ENCODE data around the gene PRLR. TPM values are rescaled to one million over a fixed set of nuclear protein-coding genes. Genes with fewer than 3 reads are reported as not detected.

PRLR gene
- total RNA-seq, 1 experiment from 2014 or later, result 2.5 TPM

GRCh38 chr5:35198686-35199085 lies 31.6 kb downstream of the PRLR start:
- Histone ChIP-seq H3K4me1 (ENCODE audit: insufficient read depth, low read length) (no peaks in the 10 kb centered on the region), H3K9ac (ENCODE audit: extremely low read depth, insufficient read length, low read length) (no peak overlapping the region), H3K9me3 (ENCODE audit: control insufficient read depth, low read depth, low read length) (no peaks in the 10 kb centered on the region), H3K56ac (ENCODE audit: insufficient read length, low read depth, low read length) (no peak overlapping the region), H3K14ac (ENCODE audit: insufficient read depth, low read length) (no peak overlapping the region), H2BK120ac (ENCODE audit: low read depth, low read length, poor library complexity, severe bottlenecking) (no peak overlapping the region), H3K27ac (ENCODE audit: insufficient read length, low read depth, low read length) (no peak overlapping the region), H3T11ph (ENCODE audit: low read length) (no peak overlapping the region), H2BK15ac (ENCODE audit: low read depth, low read length) (no peak overlapping the region), H4K5ac (ENCODE audit: insufficient read length, low read depth, low read length) (no peak overlapping the region), H3K79me2 (ENCODE audit: insufficient read depth, low read length) (no peaks in the 10 kb centered on the region), H3K23me2 (ENCODE audit: insufficient read length, low read depth, low read length, poor library complexity, severe bottlenecking) (no peaks in the 10 kb centered on the region), H4K8ac (replicated peaks; ENCODE audit: insufficient read length, low read depth, low read length) (no peak overlapping the region), H3K27me3 (ENCODE audit: insufficient read depth, low read length) (no peaks in the 10 kb centered on the region), H3K4ac (ENCODE audit: low read depth, low read length) (no peak overlapping the region), H4K20me1 (ENCODE audit: control insufficient read depth, insufficient read depth, insufficient read length) (no peaks in the 10 kb centered on the region), H2BK12ac (ENCODE audit: insufficient read length, low read depth, low read length) (no peak overlapping the region), H3K23ac (ENCODE audit: insufficient read length, low read depth, low read length) (no peak overlapping the region), H2BK5ac (ENCODE audit: insufficient read length, low read length) (no peak overlapping the region), H2AK5ac (ENCODE audit: insufficient read length, low read length) (no peak overlapping the region), H3K18ac (ENCODE audit: insufficient read length, low read depth, low read length) (no peak overlapping the region), H2BK20ac (ENCODE audit: low read depth, low read length, poor library complexity, severe bottlenecking) (no peak overlapping the region), H4K91ac (ENCODE audit: insufficient read length, low read depth, low read length) (no peak overlapping the region), H2AFZ (ENCODE audit: low read length) (no peak overlapping the region), H3K4me2 (ENCODE audit: insufficient read depth, insufficient read length, low read length) (no peak overlapping the region), H3K79me1 (ENCODE audit: insufficient read depth, low read depth, low read length, poor library complexity, severe bottlenecking) (no peaks in the 10 kb centered on the region)
- WGBS (ENCODE audit: extremely low coverage, insufficient read length, low lambda C conversion rate), result no CpG with 5 or more reads among the region's 4 CpGs
- no peak for DNase-seq
- no peaks in the 10 kb centered on the region; a peak in 1 of 7 replicates for H3K36me3 Mint-ChIP-seq (ENCODE audit: insufficient read depth in 1 of 3, low read depth in 3 of 3)
- H3K27me3 Mint-ChIP-seq (ENCODE audit: low read depth), result no peaks in the 10 kb centered on the region; the same call in 1 of the 2 replicates
- H3K4me3 Mint-ChIP-seq, result no peak overlapping the region
- H3K4me1 Mint-ChIP-seq, result peaks cover 7 to 9% of the 10 kb centered on the region in 2 experiments
- no peak for TF ChIP-seq CTCF (conservative IDR thresholded peaks at IDR 0.05)
- no peaks in the 10 kb centered on the region for H3K9me3 Mint-ChIP-seq
- H3K27ac Mint-ChIP-seq, result 0 out of 7 replicates have a peak overlapping the region, but pooled peaks of 1 of the 3 experiments have one; percentile 21
